Measurements from ENCODE around the gene C16orf92. TPM values are rescaled to one million over a fixed set of nuclear protein-coding genes. Genes with fewer than 3 reads are reported as not detected.

The C16orf92 gene
- total RNA-seq, 1 experiment from 2014 or later, result not detected

- DNase-seq (ENCODE audit: low read depth, low spot score), result no peak
- no TSS peak for BruUV-seq (replicated peaks)
These were observed 40.2 kb upstream of the C16orf92 start for GRCh38 chr16:29982560-29983419.

DNA sequence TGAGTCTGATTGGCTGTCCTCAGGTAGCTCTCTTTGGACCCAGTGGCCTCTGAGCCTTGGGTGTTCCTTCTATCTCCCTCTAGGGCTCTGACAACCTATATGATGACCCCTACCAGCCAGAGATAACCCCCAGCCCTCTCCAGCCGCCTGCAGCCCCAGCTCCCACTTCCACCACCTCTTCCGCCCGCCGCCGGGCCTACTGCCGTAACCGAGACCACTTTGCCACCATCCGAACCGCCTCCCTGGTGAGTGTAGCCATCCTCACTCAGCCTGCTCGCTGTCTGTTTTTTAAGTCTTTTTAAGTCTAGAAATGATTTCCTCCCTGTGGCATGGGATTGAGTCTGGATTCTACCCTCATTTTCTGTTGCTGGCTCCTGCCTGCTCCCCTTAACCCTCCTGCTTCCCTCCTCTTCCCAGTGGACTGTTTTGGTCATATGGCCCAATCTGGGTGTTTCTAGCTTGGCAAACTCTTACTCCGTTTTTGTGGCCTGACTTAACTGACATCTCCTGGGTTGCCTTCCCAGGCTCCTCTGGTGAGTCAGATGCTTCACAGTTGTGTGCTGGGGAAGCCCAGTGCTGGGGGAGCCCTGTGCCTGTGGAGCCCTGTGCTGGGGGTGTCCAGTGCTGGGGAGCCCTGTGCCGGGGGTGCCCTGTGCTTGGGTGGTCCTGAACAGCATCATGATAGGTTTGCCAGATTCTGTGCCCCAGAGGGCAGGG is 39.4 kb upstream of the C16orf92 start:
- no peak overlapping the region for H3K27ac ChIP-seq (ENCODE audit: low read length)
- ATAC-seq (no peak), DNase-seq (ENCODE audit: low read depth, low spot score) (no peak)
- TF ChIP-seq, protein P1, sequence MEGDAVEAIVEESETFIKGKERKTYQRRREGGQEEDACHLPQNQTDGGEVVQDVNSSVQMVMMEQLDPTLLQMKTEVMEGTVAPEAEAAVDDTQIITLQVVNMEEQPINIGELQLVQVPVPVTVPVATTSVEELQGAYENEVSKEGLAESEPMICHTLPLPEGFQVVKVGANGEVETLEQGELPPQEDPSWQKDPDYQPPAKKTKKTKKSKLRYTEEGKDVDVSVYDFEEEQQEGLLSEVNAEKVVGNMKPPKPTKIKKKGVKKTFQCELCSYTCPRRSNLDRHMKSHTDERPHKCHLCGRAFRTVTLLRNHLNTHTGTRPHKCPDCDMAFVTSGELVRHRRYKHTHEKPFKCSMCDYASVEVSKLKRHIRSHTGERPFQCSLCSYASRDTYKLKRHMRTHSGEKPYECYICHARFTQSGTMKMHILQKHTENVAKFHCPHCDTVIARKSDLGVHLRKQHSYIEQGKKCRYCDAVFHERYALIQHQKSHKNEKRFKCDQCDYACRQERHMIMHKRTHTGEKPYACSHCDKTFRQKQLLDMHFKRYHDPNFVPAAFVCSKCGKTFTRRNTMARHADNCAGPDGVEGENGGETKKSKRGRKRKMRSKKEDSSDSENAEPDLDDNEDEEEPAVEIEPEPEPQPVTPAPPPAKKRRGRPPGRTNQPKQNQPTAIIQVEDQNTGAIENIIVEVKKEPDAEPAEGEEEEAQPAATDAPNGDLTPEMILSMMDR (IDR thresholded peaks at IDR 0.05), result no peak
- TF ChIP-seq POLR2AphosphoS5 (IDR thresholded peaks at IDR 0.05; ENCODE audit: low read depth, low read length), result no peak
- no peak for TF ChIP-seq TCF7L2 (IDR thresholded peaks at IDR 0.05; ENCODE audit: low read depth, low read length)
- TF ChIP-seq SIN3A (IDR thresholded peaks at IDR 0.05; ENCODE audit: borderline replicate concordance, insufficient read depth, low read depth, low read length), result no peak
- TF ChIP-seq, protein P2, sequence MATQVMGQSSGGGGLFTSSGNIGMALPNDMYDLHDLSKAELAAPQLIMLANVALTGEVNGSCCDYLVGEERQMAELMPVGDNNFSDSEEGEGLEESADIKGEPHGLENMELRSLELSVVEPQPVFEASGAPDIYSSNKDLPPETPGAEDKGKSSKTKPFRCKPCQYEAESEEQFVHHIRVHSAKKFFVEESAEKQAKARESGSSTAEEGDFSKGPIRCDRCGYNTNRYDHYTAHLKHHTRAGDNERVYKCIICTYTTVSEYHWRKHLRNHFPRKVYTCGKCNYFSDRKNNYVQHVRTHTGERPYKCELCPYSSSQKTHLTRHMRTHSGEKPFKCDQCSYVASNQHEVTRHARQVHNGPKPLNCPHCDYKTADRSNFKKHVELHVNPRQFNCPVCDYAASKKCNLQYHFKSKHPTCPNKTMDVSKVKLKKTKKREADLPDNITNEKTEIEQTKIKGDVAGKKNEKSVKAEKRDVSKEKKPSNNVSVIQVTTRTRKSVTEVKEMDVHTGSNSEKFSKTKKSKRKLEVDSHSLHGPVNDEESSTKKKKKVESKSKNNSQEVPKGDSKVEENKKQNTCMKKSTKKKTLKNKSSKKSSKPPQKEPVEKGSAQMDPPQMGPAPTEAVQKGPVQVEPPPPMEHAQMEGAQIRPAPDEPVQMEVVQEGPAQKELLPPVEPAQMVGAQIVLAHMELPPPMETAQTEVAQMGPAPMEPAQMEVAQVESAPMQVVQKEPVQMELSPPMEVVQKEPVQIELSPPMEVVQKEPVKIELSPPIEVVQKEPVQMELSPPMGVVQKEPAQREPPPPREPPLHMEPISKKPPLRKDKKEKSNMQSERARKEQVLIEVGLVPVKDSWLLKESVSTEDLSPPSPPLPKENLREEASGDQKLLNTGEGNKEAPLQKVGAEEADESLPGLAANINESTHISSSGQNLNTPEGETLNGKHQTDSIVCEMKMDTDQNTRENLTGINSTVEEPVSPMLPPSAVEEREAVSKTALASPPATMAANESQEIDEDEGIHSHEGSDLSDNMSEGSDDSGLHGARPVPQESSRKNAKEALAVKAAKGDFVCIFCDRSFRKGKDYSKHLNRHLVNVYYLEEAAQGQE (IDR thresholded peaks at IDR 0.05; ENCODE audit: insufficient read depth in 1 of 2, low read depth in 2 of 2, low read length in 1 of 2), result no peak
- no peaks in the 10 kb centered on the region for H3K27me3 ChIP-seq (ENCODE audit: control insufficient read depth, insufficient read depth, low read length)
- peaks cover 31% of the 10 kb centered on the region for H3K36me3 ChIP-seq (ENCODE audit: control insufficient read depth, insufficient read depth, low read length)
- intact Hi-C loops (cut with micrococcal nuclease; ENCODE audit: unreplicated experiment) (no loop called here), in situ Hi-C loops (cut with HindIII; ENCODE audit: low pct_unique_long_range_greater_than_20kb, low sequenced_read_pairs) (no loop called here)
- H3K4me1 ChIP-seq (ENCODE audit: control insufficient read depth, insufficient read depth, low read length), result no peaks in the 10 kb centered on the region
- ChIA-PET CTCF (interaction anchor here (0.8 kb wide), 1 partner anchor 361 kb away, joined by 3 read pairs; no protein-coding TSS in a partner anchor), POLR2A (interaction anchor here (0.5 kb wide), 1 partner anchor 651 kb away, joined by 4 read pairs; no protein-coding TSS in a partner anchor)
- H3K9me3 ChIP-seq (ENCODE audit: control insufficient read depth, insufficient read depth, low read depth, low read length), result no peaks in the 10 kb centered on the region
- BruUV-seq (replicated peaks), result no TSS peak
- no peak overlapping the region for H3K4me3 ChIP-seq (ENCODE audit: low read depth in 2 of 2, low read length in 2 of 2)

More at GRCh38 chr16:29982560-29983419, 40.2 kb upstream of the C16orf92 start:
- POLR2A ChIA-PET, result interaction anchor here (0.5 kb wide), 1 partner anchor 652 kb away, joined by 4 read pairs; no protein-coding TSS in a partner anchor
- in situ Hi-C loops (cut with HindIII; ENCODE audit: low pct_unique_long_range_greater_than_20kb, low sequenced_read_pairs) (no loop called here), intact Hi-C loops (cut with micrococcal nuclease; ENCODE audit: unreplicated experiment) (no loop called here)
- TF ChIP-seq, protein P1 (IDR thresholded peaks at IDR 0.05), result no peak
- no peak for TF ChIP-seq TCF7L2 (IDR thresholded peaks at IDR 0.05; ENCODE audit: low read depth, low read length)
- no peak for TF ChIP-seq POLR2AphosphoS5 (IDR thresholded peaks at IDR 0.05; ENCODE audit: low read depth, low read length)
- no peak for TF ChIP-seq SIN3A (IDR thresholded peaks at IDR 0.05; ENCODE audit: borderline replicate concordance, insufficient read depth, low read depth, low read length)
- TF ChIP-seq, protein P2 (IDR thresholded peaks at IDR 0.05; ENCODE audit: insufficient read depth in 1 of 2, low read depth in 2 of 2, low read length in 1 of 2), result no peak
- Histone ChIP-seq H3K27ac (ENCODE audit: low read length) (no peak overlapping the region), H3K9me3 (ENCODE audit: control insufficient read depth, insufficient read depth, low read depth, low read length) (no peaks in the 10 kb centered on the region), H3K4me1 (ENCODE audit: control insufficient read depth, insufficient read depth, low read length) (no peaks in the 10 kb centered on the region), H3K4me3 (ENCODE audit: low read depth in 2 of 2, low read length in 2 of 2) (no peak overlapping the region), H3K36me3 (ENCODE audit: control insufficient read depth, insufficient read depth, low read length) (peaks cover 32% of the 10 kb centered on the region), H3K27me3 (ENCODE audit: control insufficient read depth, insufficient read depth, low read length) (no peaks in the 10 kb centered on the region)
- ATAC-seq, result no peak
- CTCF ChIA-PET, result interaction anchor here (0.8 kb wide), 1 partner anchor 362 kb away, joined by 3 read pairs; no protein-coding TSS in a partner anchor
